Measurements from ENCODE around the gene PBRM1. TPM values are rescaled to one million over a fixed set of nuclear protein-coding genes. Genes with fewer than 3 reads are reported as not detected.

PBRM1 gene
- total RNA-seq, 1 experiment from 2014 or later, result 40.0 TPM

GRCh38 chr3:52561028-52561747, 124.5 kb downstream of the PBRM1 start:
- ATAC-seq, result no peak
- H4K20me1 ChIP-seq (ENCODE audit: insufficient read depth), result no peaks in the 10 kb centered on the region; the same call in 1 of the 2 replicates
- H3K36me3 ChIP-seq (ENCODE audit: control insufficient read depth in 1 of 2, insufficient read depth in 2 of 2, low read length in 2 of 2), result peaks cover 18 to 23% of the 10 kb centered on the region in 2 experiments
- no peaks in the 10 kb centered on the region for H3K79me2 ChIP-seq (ENCODE audit: insufficient read depth, low read length)
- no peak overlapping the region for H2AFZ ChIP-seq (ENCODE audit: low read depth, low read length, poor library complexity, severe bottlenecking)
- H3K4me1 ChIP-seq (ENCODE audit: control insufficient read depth in 1 of 2, insufficient read depth in 2 of 2, low read length in 2 of 2), result no peaks in the 10 kb centered on the region
- ChIA-PET RAD21 (ENCODE audit: low non-redundant PET in 1 of 2, low total read pairs in 2 of 2, uncharacterized antibody in 2 of 2, unreplicated experiment in 2 of 2) (no interaction called here), CTCF (interaction anchor here (0.9 kb wide), 1 partner anchor 11 kb away, joined by 3 read pairs; no protein-coding TSS in a partner anchor), POLR2A (interaction anchor here (1.3 kb wide), 1 partner anchor 25 kb away, joined by 3 read pairs; the partner anchor contains the start of gene UQCC5)
- TF ChIP-seq ZFX (IDR thresholded peaks at IDR 0.05), result no peak
- TF ChIP-seq POLR2A (IDR thresholded peaks at IDR 0.05; ENCODE audit: borderline replicate concordance, extremely low read depth, insufficient read depth, insufficient read length), result no peak
- TF ChIP-seq RAD21 (IDR thresholded peaks at IDR 0.05; ENCODE audit: low read depth), result no peak
- no peak for TF ChIP-seq SIN3A (IDR thresholded peaks at IDR 0.05; ENCODE audit: low read depth)
- TF ChIP-seq CBX3 (IDR thresholded peaks at IDR 0.05; ENCODE audit: low read depth), result no peak
- no peak for TF ChIP-seq EGR1 (IDR thresholded peaks at IDR 0.05; ENCODE audit: low read depth)
- TF ChIP-seq EZH2 (IDR thresholded peaks at IDR 0.05), result no peak
- no peak for TF ChIP-seq TCF7L2 (IDR thresholded peaks at IDR 0.05; ENCODE audit: borderline replicate concordance, extremely low read depth, insufficient read depth, insufficient read length)
- no peak for TF ChIP-seq POLR2AphosphoS5 (IDR thresholded peaks at IDR 0.05; ENCODE audit: low read depth, low read length)
- TF ChIP-seq ELF1 (IDR thresholded peaks at IDR 0.05; ENCODE audit: borderline replicate concordance, low read depth), result no peak
- TF ChIP-seq FOSL1 (IDR thresholded peaks at IDR 0.05; ENCODE audit: low read depth), result no peak
- TF ChIP-seq YY1 (IDR thresholded peaks at IDR 0.05; ENCODE audit: extremely low read depth, insufficient replicate concordance, low read depth, low read length), result no peak
- TF ChIP-seq SP1 (IDR thresholded peaks at IDR 0.05; ENCODE audit: low read depth), result no peak
- no peak for TF ChIP-seq REST (IDR thresholded peaks at IDR 0.05; ENCODE audit: low read depth)
- no peak for TF ChIP-seq SRF (IDR thresholded peaks at IDR 0.05; ENCODE audit: low read depth)
- no peak for TF ChIP-seq ZBTB33 (IDR thresholded peaks at IDR 0.05; ENCODE audit: extremely low read depth, insufficient replicate concordance, low read length)
- no peak for TF ChIP-seq EZH2phosphoT487 (IDR thresholded peaks at IDR 0.05; ENCODE audit: borderline replicate concordance)
- intact Hi-C loops (cut with micrococcal nuclease), result no loop called here
- H3K4me3 ChIP-seq (replicated peaks in 1 of 2; ENCODE audit: low read depth in 1 of 2, low read length in 2 of 2), result no peak overlapping the region
- H3K9me3 ChIP-seq (ENCODE audit: control insufficient read depth in 1 of 2, insufficient read depth in 1 of 2, low read depth in 1 of 2, low read length in 2 of 2), result no peaks in the 10 kb centered on the region
- H3K9me2 ChIP-seq (ENCODE audit: insufficient read depth), result no peaks in the 10 kb centered on the region
- H3K27ac ChIP-seq (ENCODE audit: low read depth, low read length), result no peak overlapping the region
- H3K27me3 ChIP-seq (ENCODE audit: insufficient read depth, low read length), result no peaks in the 10 kb centered on the region
- DNase-seq (ENCODE audit: low read depth, low spot score), result no peak
- no peak overlapping the region for H3K9ac ChIP-seq (ENCODE audit: low read length)
- H3K4me2 ChIP-seq (ENCODE audit: low read length), result no peak overlapping the region
- BruUV-seq (replicated peaks), result no TSS peak

Measured in HCT116 (cell line).